Ramos (cell line): ENCODE measurements around the gene DNAH9.

Source experiments
- in situ Hi-C: fragments of 300-500 bp; cut with MboI; formaldehyde crosslinking; loops from one replicate; pipeline ENCODE4 v1.14.3; 2022; ENCODE audit warnings: low sequenced_read_pairs; ENCODE audit not compliant: unreplicated experiment

The DNAH9 gene

GRCh38 chr17:11643851-11644250 is 45.6 kb downstream of the DNAH9 start:
- in situ Hi-C loops: no loop called here

- in situ Hi-C loops: no loop called here
These were observed 46.3 kb downstream of the DNAH9 start for GRCh38 chr17:11644265-11645212.

GRCh38 chr17:11645426-11645825 is 47.2 kb downstream of the DNAH9 start:
- in situ Hi-C loops: no loop called here

GRCh38 chr17:11651089-11651488 is 52.8 kb downstream of the DNAH9 start:
- in situ Hi-C loops: no loop called here

DNA sequence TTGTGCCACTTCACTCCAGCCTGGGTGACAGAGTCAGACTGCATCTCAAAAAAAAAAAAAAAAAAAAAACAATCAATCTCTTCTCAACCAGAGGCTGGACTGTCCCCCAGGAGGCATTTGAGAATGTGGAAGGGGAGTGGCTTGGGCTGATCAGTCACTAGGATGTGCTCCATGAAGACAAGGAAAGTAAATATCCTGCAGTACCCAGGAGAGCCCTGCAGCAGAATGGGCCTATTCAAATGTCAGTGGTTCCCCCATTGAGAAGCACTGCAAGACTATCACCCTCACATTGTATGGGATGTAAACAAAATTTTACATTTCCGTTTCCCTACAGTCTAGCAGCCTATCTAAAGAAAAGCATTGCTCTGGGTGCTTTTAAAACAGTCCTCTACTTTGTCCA is 70.3 kb downstream of the DNAH9 start:
- in situ Hi-C loops: no loop called here

- in situ Hi-C loops: no loop called here
These were observed 72.9 kb downstream of the DNAH9 start for GRCh38 chr17:11671126-11671525.

DNA sequence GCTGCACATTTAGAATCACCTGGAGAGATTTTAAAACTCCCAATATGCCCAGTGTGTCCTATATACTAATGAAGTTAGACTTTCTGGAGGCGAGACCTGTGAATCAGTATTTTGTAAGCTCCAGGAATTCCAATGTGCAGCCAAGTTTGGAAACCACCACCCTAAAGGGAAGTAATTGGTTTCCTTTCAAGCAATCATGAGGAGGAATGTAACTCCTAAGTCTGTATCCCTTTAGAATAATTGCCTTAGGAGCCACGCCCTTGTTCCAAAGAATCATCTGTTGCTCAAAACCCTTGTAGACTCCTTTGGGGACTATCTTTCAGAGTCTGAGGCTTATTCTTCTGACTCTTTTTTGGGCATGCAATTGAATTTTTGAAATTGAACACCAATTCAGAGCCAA is 84.4 kb downstream of the DNAH9 start:
- in situ Hi-C loops: no loop called here

DNA sequence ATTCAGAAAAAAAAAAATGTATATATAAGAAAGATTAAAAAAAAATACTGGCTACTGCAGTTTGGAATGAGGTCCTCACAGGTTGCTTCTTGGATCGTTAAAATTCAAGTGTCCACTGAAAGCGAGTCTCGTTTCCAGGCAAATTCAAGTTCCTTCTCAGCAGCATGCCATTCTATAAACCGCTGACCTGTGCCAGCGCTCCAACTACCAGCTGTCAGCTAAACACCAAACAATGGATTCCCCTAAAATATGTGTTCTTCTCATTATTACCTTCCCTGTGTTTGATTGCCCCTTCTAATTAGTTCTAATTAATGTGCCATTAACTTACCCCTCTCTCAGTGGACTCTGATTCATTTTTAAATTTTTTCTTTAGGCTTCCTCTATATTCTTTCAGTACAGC is 92.4 kb downstream of the DNAH9 start:
- in situ Hi-C loops: no loop called here

GRCh38 chr17:11692688-11693087 is 94.4 kb downstream of the DNAH9 start:
- in situ Hi-C loops: no loop called here

GRCh38 chr17:11693284-11693683 is 95.0 kb downstream of the DNAH9 start:
- in situ Hi-C loops: no loop called here

- in situ Hi-C loops: no loop called here
These were observed 102.4 kb downstream of the DNAH9 start for GRCh38 chr17:11700668-11701067.

DNA sequence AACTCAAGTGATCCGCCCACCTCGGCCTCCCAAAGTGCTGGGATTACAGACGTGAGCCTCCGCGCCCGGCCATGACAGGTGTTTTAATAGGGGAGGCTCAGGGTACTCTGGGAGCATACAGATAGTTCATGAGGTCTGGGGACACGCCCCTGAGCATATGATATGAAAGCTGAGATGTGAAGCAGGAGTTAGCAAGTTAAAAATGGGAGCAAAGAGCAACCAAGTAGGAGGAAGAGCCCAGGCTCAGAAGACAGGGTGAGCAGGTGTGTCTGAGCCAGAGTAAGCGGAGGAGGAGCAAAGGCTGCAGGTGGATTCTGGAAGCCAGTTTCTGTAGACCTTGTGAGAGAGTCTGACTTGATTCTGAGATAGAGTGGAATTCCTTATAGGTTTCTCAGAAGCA is 103.6 kb downstream of the DNAH9 start:
- in situ Hi-C loops: no loop called here

DNA sequence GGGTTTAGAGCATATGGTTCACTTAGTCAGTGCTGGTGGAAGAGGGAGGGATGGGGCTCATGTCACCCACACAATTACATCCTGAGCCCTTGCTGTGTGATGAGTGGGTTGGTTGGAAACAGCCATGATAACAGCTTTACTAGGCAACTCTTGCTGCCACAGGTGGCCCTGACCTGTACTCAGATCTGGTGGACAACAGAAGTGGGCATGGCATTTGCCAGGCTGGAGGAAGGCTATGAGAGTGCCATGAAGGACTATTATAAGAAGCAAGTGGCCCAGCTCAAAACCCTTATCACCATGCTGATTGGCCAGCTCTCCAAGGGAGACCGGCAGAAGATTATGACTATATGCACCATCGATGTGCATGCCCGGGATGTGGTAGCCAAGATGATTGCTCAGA is 105.8 kb downstream of the DNAH9 start:
- in situ Hi-C loops: no loop called here

- in situ Hi-C loops: no loop called here
These were observed 106.8 kb downstream of the DNAH9 start for GRCh38 chr17:11705111-11705510.

GRCh38 chr17:11707586-11707985 is 109.3 kb downstream of the DNAH9 start:
- in situ Hi-C loops: no loop called here

DNA sequence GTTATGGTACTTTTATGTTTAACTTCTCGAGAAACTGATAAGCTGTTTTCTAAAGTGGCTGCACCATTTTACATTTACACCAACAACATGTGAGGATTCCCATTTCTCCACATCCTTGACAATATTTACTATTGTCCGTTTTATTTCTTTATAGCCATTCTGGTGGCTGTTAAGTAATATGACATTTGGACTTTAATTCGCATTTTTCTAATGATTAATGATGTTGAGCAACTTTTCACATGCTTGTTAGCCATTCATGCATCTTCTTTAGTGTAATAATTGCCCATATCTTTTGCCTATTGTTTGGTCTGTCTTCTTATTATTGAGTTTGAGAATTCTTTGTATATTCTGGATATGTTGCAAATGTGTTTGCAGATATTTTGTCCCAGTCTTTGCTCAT is 114.2 kb downstream of the DNAH9 start:
- in situ Hi-C loops: no loop called here

DNA sequence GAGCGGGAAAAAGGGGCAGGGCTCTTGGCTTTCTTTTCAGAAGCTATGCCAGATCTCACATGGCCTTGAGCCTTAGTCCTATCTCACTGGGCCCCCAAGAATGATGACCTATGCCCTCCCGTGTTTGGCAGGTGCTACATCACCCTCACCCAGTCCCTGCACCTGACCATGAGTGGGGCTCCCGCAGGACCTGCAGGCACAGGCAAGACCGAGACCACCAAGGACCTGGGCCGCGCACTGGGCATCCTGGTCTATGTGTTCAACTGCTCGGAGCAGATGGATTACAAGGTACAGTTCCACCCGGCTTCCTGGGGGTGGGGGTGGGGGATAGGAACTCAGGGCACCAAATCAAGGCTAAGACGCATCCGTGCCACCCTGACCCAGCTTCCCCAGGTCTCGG is 120.9 kb downstream of the DNAH9 start:
- in situ Hi-C loops: no loop called here

GRCh38 chr17:11719856-11720255 is 121.6 kb downstream of the DNAH9 start:
- in situ Hi-C loops: no loop called here

GRCh38 chr17:11720816-11721215 is 122.5 kb downstream of the DNAH9 start:
- in situ Hi-C loops: no loop called here

GRCh38 chr17:11730747-11731146 is 132.5 kb downstream of the DNAH9 start:
- in situ Hi-C loops: no loop called here

GRCh38 chr17:11736613-11737312 is 138.5 kb downstream of the DNAH9 start:
- in situ Hi-C loops: no loop called here

- in situ Hi-C loops: no loop called here
These were observed 139.0 kb downstream of the DNAH9 start for GRCh38 chr17:11737313-11737679.
